Adipose tissue (tissue), 3 donors: Measurements from ENCODE around the gene TCTA. TPM values are rescaled to one million over a fixed set of nuclear protein-coding genes. Genes with fewer than 3 reads are reported as not detected.

Experiments
- H3K27ac ChIP-seq: one replicate; pipeline ENCODE4 v1.5.1; 2013; ENCODE audit warnings: low read depth, low read length
- WGBS, 3 donors: extraction: QIAGEN DNeasy Blood & Tissue Kit; methylation state at CpG; one replicate each; pipeline ENCODE4 v1.1.7; 2013; 5-methylcytosine and 5-hydroxymethylcytosine counted together
- polyA plus RNA-seq, 3 donors: library from polyadenylated mRNA; stranded (reverse); fragments of 200-250 nt; gene quantifications; one replicate each; pipeline ENCODE4 v1.2.3, GENCODE V29; 2013
- donor health status: healthy with polysubstance abuse.
- donor health status: Bipolar disorder and iron deficiency.
- donor health status: healthy.

Gene TCTA
- polyA plus RNA-seq, 3 donors = 19.9 to 33.8 (median 31.2) TPM

DNA sequence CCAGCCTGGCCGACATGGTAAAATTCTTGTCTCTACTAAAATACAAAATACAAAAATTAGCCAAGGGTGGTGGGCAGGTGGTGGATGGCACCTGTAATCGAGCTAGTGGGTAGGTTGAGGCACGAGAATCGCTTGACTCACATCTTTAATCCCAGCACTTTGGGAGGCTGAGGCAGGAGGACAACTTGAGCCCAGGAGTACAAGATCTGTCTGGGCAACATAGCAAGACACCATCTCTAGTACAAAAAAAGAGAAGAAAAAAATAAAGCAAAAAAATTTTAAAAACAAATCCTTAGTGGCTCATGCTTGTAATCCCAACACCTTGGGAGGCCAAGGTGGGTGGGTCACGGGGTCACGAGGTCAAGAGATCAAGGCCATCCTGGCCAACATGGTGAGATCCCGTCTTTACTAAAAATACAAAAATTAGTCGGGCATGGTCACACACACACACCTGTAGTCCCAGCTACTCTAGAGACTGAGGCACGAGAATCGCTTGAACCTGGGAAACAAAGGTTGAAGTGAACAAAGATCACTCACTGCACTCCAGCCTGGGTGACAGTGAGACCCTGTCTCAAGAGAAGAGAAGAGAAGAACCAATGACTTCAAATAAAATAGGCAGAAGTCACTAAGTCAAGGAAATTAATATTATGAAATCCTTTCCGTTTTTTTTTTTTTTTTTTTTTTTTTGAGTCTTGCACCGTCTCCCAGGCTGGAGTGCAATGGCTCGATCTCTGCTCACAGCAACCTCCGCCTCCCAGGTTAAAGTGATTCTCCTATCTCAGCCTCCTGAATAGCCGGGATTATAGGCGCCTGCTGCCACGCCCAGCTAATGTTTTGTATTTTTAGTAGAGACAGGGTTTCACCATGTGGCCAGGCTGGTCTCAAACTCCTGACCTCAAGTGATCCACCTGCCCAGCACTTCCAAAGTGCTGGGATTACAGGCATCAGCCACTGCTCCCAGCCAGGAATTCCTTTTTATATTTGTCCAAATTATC lies 5.4 kb upstream of the TCTA start:
- WGBS, 3 donors = 47 to 66% (median 50%) methylated on average over 17 of the region's 17 CpGs

DNA sequence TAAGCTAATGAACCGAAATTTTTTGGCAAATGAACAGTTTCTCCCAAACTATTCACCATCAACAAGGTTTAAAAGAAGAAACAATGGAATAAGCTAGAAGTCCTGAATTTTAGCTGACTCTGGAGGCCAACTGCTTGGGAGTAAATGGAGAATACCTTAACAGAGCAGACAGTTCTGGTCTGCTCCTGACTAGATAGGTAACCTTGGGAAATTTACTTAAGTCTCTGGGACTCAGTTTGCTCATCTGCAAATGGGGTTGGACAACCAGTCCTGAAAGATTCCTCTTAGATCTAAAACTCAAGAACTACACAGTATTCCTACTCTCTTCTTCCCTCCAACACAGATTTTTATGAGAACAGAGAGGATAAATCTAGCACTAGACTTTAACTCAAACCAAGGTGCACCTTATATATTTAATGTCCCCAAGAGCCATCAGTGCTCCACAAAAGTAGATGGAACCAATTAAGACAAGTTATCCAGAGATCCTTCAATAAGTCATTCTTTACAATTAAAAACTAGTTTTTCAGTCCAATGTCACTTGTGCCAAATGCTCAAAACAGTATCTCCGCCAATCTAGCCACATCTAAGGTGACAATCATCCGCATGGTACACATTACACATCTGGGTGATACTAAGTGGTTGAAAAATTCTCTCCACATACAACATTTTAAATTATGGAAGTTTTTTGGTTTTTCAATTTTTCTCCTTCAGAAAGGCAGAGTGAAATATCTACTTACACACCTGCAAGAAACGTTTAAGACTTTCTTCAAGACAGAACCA lies 2.0 kb upstream of the TCTA start:
- H3K27ac ChIP-seq = no peak overlapping the region
- 20 to 30% (median 25%) methylated on average over 4 of the region's 4 CpGs for WGBS, 3 donors

More for the DNA sequence above, 5.4 kb upstream of the TCTA start:
- no peak overlapping the region for H3K27ac ChIP-seq

- H3K27ac ChIP-seq = peak overlapping the region; percentile 99
- WGBS, 3 donors = 0 to 1% (median 1%) methylated on average over 33 of the region's 33 CpGs
Observed at GRCh38 chr3:49410846-49411534, 1.2 kb upstream of the TCTA start.

GRCh38 chr3:49411535-49411967 lies 672 bp upstream of the TCTA start:
- peak overlapping the region; percentile 99 for H3K27ac ChIP-seq
- WGBS, 3 donors = 0 to 1% (median 1%) methylated on average over 35 to 59 of the region's 59 CpGs

GRCh38 chr3:49412632-49413337 lies 562 bp downstream of the TCTA start:
- WGBS, 3 donors = 16 to 28% (median 26%) methylated on average over 16 of the region's 16 CpGs
- H3K27ac ChIP-seq = peak overlapping the region; percentile 70

DNA sequence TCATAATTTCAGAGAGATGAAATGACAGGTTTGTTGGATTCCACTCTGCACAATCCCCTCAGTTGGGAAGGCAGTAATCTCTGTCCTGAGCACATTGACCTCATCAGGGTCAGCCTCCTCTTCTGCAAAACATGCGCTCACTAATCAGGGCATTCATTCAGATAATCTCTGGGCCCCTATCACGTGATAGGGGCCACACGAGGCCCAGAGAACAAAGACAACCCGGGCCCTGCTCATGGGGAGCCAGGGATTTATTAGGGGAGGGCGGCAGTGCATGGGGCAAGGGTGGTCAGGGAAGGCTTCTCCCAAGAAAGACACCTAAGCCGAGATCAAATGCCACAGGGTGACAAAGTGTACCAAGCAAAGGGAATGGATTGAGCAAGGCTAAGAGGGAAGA lies 1.1 kb downstream of the TCTA start:
- H3K27ac ChIP-seq = no peak overlapping the region
- WGBS, 3 donors = 56 to 90% (median 79%) methylated on average over 6 of the region's 6 CpGs

GRCh38 chr3:49414753-49415152 lies 2.5 kb downstream of the TCTA start:
- WGBS, 3 donors = 75 to 93% (median 87%) methylated on average over 2 of the region's 2 CpGs
- H3K27ac ChIP-seq = no peak overlapping the region

- no peak overlapping the region for H3K27ac ChIP-seq
- WGBS, 3 donors = 23 to 66% (median 26%) methylated on average over 4 of the region's 4 CpGs
Observed at GRCh38 chr3:49415931-49416601, 3.8 kb downstream of the TCTA start.

- 93 to 94% (median 94%) methylated on average over 2 of the region's 2 CpGs for WGBS, 3 donors
- no peak overlapping the region for H3K27ac ChIP-seq
Observed at GRCh38 chr3:49416867-49417266, 4.6 kb downstream of the TCTA start.

DNA sequence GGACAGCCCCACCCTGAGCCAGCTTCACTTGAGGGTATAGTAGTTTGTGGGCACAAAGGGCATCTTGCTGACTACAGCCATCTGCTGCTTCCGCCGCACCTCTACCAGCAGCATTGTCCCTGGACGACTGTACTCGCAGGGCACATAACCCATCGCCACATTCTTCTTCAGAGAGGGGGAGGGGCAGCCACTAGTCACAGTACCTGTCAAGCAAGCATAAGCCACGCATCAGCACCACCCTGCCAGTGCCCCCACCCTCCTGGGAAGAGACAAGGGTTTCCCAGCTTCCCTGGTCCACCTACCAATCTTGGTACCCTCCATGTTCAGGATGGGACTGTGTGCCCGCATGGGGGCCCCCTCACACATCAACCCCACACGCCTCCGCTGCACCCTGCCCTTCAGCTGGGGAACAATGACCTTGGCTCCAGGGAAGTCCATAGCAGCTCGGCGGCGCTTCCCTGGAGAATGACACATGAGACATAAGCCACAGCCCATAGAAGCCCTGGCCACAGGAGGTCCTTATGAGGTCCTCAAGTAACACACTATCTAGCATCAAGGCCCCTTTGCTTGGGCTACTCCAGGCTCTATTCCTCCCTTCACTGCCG lies 5.4 kb downstream of the TCTA start:
- WGBS, 3 donors = 73 to 94% (median 93%) methylated on average over 13 of the region's 13 CpGs
- no peak overlapping the region for H3K27ac ChIP-seq

DNA sequence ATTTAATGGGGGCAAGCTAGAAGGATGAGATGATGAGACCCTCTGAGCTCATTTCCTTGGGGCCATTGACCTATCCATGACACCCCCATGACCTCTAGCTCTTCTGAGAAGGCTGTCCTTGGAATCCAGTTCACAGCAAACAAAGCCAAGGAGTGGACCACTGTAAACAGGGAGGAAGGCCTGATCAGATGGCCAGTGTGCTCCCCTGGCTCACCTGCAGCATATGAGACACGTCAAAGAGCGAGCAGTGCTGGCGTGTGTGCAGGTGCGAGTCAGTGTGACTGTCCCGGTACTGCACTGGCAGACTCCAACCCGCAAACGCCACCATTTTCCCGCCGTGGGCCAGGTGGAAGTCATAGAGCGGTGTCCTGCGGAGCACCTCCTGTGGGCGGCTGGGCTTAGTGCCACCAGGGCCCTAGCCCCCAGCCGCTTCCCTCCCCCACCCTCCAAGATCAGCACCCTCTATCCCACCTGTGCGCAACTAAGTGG lies 9.7 kb downstream of the TCTA start:
- H3K27ac ChIP-seq = no peak overlapping the region
- 13 to 56% (median 43%) methylated on average over 14 of the region's 14 CpGs for WGBS, 3 donors

- 16 to 50% (median 46%) methylated on average over 23 to 25 of the region's 25 CpGs for WGBS, 3 donors
- no peak within 1 kb of the TSS for H3K27ac ChIP-seq
Observed at GRCh38 chr3:49422379-49423248, 10.4 kb downstream of the TCTA start, which contains the start of gene AMT. AMT (minus strand) TSS chr3:49422473; CDS start chr3:49422450, 23 bp downstream.

DNA sequence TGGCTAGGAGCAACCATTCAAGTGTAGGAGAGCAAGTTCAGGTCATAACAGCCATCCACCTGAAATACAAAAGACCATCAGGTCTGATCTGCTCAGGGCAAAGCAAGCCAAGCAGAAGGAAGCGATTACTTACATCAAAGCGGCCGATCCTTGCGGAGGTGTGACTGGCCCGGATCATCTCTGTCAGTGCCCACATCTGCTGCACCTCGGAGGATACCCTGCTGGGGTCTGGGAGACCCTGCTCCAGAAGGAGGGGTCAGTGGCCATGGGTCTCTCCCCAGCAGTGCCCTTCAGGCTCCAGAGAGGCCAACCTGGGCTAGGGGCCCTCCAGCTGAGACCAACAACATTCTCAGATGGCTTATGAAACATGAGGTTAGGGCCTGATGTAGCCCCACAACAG lies 12.6 kb downstream of the TCTA start:
- 94 to 96% (median 95%) methylated on average over 6 of the region's 6 CpGs for WGBS, 3 donors
- no peak overlapping the region for H3K27ac ChIP-seq

GRCh38 chr3:49427586-49427985 lies 15.4 kb downstream of the TCTA start:
- 91 to 100% (median 91%) methylated on average over 2 of the region's 2 CpGs for WGBS, 3 donors
- no peak overlapping the region for H3K27ac ChIP-seq

GRCh38 chr3:49428752-49429080 lies 16.5 kb downstream of the TCTA start:
- 3 to 7% (median 5%) methylated on average over 9 of the region's 9 CpGs for WGBS, 3 donors
- no peak overlapping the region for H3K27ac ChIP-seq

DNA sequence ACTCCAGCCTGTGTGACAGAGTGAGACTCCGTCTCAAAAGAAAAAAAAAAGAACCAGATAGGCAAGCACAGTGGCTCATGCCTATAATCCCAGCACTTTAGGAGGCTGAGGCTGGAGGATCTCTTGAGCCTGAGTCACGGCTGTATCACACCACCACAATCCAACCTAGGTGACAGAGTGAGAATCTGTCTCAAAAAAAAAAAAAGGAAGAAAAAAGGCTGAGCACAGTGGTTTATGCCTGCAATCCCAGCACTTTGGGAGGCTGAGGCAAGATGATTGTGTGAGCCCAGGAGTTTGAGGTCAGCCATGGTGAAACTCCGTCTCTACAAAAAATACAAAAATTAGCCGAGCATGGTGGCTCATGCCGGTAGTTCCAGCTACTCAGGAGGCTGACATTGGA lies 22.5 kb downstream of the TCTA start:
- no peak overlapping the region for H3K27ac ChIP-seq
- 82 to 90% (median 82%) methylated on average over 5 of the region's 5 CpGs for WGBS, 3 donors
